ENCODE results near the gene CHRNA4.
"Not testable (repeated sequence)": the region's sequence is repeated elsewhere in the genome, so short reads cannot be mapped to it uniquely, and the experiment has no call there.

The CHRNA4 gene

GRCh38 chr20:63337786-63338420 is 23.2 kb downstream of the CHRNA4 start:
- Histone ChIP-seq H3K4me1 (no peaks in the 10 kb centered on the region), H3K36me3 (replicated peaks) (no peaks in the 10 kb centered on the region), H3K4me3 (no peak overlapping the region), H3K9me3 (no peaks in the 10 kb centered on the region), H3K27me3 (ENCODE audit: low read depth) (peaks cover 7% of the 10 kb centered on the region)
- DNase-seq (ENCODE audit: low spot score in 2 of 2), result no peak
- in situ Hi-C loops (cut with MboI; ENCODE audit: low sequenced_read_pairs), result no loop called here

GRCh38 chr20:63336232-63336752 is 24.9 kb downstream of the CHRNA4 start:
- no peak overlapping the region for H3K4me3 ChIP-seq
- H3K27me3 ChIP-seq (ENCODE audit: low read depth), result peaks cover 7% of the 10 kb centered on the region
- DNase-seq (ENCODE audit: low spot score in 2 of 2), result no peak
- H3K4me1 ChIP-seq, result no peaks in the 10 kb centered on the region
- H3K9me3 ChIP-seq, result peaks cover 5% of the 10 kb centered on the region; the same call in 1 of the 2 replicates
- in situ Hi-C loops (cut with MboI; ENCODE audit: low sequenced_read_pairs), result no loop called here
- H3K36me3 ChIP-seq (replicated peaks), result no peaks in the 10 kb centered on the region

- Histone ChIP-seq H3K36me3 (replicated peaks) (no peaks in the 10 kb centered on the region), H3K27me3 (ENCODE audit: low read depth) (peaks cover 7% of the 10 kb centered on the region), H3K4me1 (no peaks in the 10 kb centered on the region), H3K9me3 (peaks cover 5% of the 10 kb centered on the region; the same call in 1 of the 2 replicates), H3K4me3 (no peak overlapping the region)
- DNase-seq (ENCODE audit: low spot score in 2 of 2), result no peak
- in situ Hi-C loops (cut with MboI; ENCODE audit: low sequenced_read_pairs), result no loop called here
Observed at GRCh38 chr20:63335711-63336110, 25.4 kb downstream of the CHRNA4 start.

GRCh38 chr20:63335060-63335459 is 26.1 kb downstream of the CHRNA4 start:
- in situ Hi-C loops (cut with MboI; ENCODE audit: low sequenced_read_pairs); H3K4me1 ChIP-seq; H3K4me3 ChIP-seq; H3K27me3 ChIP-seq (ENCODE audit: low read depth); H3K36me3 ChIP-seq (replicated peaks); DNase-seq (ENCODE audit: low spot score in 2 of 2); H3K9me3 ChIP-seq: not testable (repeated sequence)

GRCh38 chr20:63334356-63334755 is 26.8 kb downstream of the CHRNA4 start:
- H3K27me3 ChIP-seq (ENCODE audit: low read depth), result peaks cover 7% of the 10 kb centered on the region
- no peaks in the 10 kb centered on the region for H3K4me1 ChIP-seq
- in situ Hi-C loops (cut with MboI; ENCODE audit: low sequenced_read_pairs), result no loop called here

GRCh38 chr20:63333241-63333836 is 27.8 kb downstream of the CHRNA4 start:
- in situ Hi-C loops (cut with MboI; ENCODE audit: low sequenced_read_pairs), result no loop called here
- H3K27me3 ChIP-seq (ENCODE audit: low read depth), result peaks cover 7% of the 10 kb centered on the region
- no peaks in the 10 kb centered on the region for H3K4me1 ChIP-seq
- H3K36me3 ChIP-seq (replicated peaks), result no peaks in the 10 kb centered on the region
- peaks cover 5% of the 10 kb centered on the region; the same call in 1 of the 2 replicates for H3K9me3 ChIP-seq
- no peak overlapping the region for H3K4me3 ChIP-seq
- no peak for DNase-seq (ENCODE audit: low spot score in 2 of 2)

More at GRCh38 chr20:63334356-63334755, 26.8 kb downstream of the CHRNA4 start:
- Histone ChIP-seq H3K4me3 (no peak overlapping the region), H3K36me3 (replicated peaks) (no peaks in the 10 kb centered on the region), H3K9me3 (peaks cover 5% of the 10 kb centered on the region; the same call in 1 of the 2 replicates)
- DNase-seq (ENCODE audit: low spot score in 2 of 2), result no peak

- H3K27me3 ChIP-seq (ENCODE audit: low read depth), result peaks cover 7% of the 10 kb centered on the region
- in situ Hi-C loops (cut with MboI; ENCODE audit: low sequenced_read_pairs), result no loop called here
- H3K9me3 ChIP-seq, result peaks cover 5% of the 10 kb centered on the region; the same call in 1 of the 2 replicates
- DNase-seq (ENCODE audit: low spot score in 2 of 2), result no peak
- no peaks in the 10 kb centered on the region for H3K4me1 ChIP-seq
- no peaks in the 10 kb centered on the region for H3K36me3 ChIP-seq (replicated peaks)
- no peak overlapping the region for H3K4me3 ChIP-seq
Observed at GRCh38 chr20:63332488-63333240, 28.5 kb downstream of the CHRNA4 start.

GRCh38 chr20:63331741-63332400 is 29.3 kb downstream of the CHRNA4 start:
- peaks cover 2% of the 10 kb centered on the region; the same call in 1 of the 2 replicates for H3K27me3 ChIP-seq (ENCODE audit: low read depth)
- in situ Hi-C loops (cut with MboI; ENCODE audit: low sequenced_read_pairs), result no loop called here
- H3K4me3 ChIP-seq, result no peak overlapping the region
- H3K4me1 ChIP-seq, result no peaks in the 10 kb centered on the region
- no peak for DNase-seq (ENCODE audit: low spot score in 2 of 2)
- H3K36me3 ChIP-seq (replicated peaks), result no peaks in the 10 kb centered on the region
- H3K9me3 ChIP-seq, result peaks cover 5% of the 10 kb centered on the region; the same call in 1 of the 2 replicates

GRCh38 chr20:63330940-63331339 is 30.2 kb downstream of the CHRNA4 start:
- Histone ChIP-seq H3K36me3 (replicated peaks) (no peaks in the 10 kb centered on the region), H3K4me1 (no peaks in the 10 kb centered on the region), H3K9me3 (peaks cover 5% of the 10 kb centered on the region; the same call in 1 of the 2 replicates), H3K27me3 (ENCODE audit: low read depth) (no peaks in the 10 kb centered on the region), H3K4me3 (no peak overlapping the region)
- DNase-seq (ENCODE audit: low spot score in 2 of 2), result no peak
- in situ Hi-C loops (cut with MboI; ENCODE audit: low sequenced_read_pairs), result no loop called here

- Histone ChIP-seq H3K4me3 (no peak overlapping the region), H3K27me3 (ENCODE audit: low read depth) (no peaks in the 10 kb centered on the region), H3K9me3 (peaks cover 5% of the 10 kb centered on the region; the same call in 1 of the 2 replicates), H3K4me1 (no peaks in the 10 kb centered on the region), H3K36me3 (replicated peaks) (no peaks in the 10 kb centered on the region)
- no peak for DNase-seq (ENCODE audit: low spot score in 2 of 2)
- in situ Hi-C loops (cut with MboI; ENCODE audit: low sequenced_read_pairs), result no loop called here
Observed at GRCh38 chr20:63330084-63330760, 30.9 kb downstream of the CHRNA4 start.

- Histone ChIP-seq H3K36me3 (replicated peaks) (no peaks in the 10 kb centered on the region), H3K4me1 (no peaks in the 10 kb centered on the region), H3K27me3 (ENCODE audit: low read depth) (peaks cover 3% of the 10 kb centered on the region), H3K4me3 (no peak overlapping the region), H3K9me3 (peaks cover 5% of the 10 kb centered on the region; the same call in 1 of the 2 replicates)
- in situ Hi-C loops (cut with MboI; ENCODE audit: low sequenced_read_pairs), result no loop called here
- no peak for DNase-seq (ENCODE audit: low spot score in 2 of 2)
Observed at GRCh38 chr20:63329331-63330083, 31.6 kb downstream of the CHRNA4 start.

- peaks cover 10% of the 10 kb centered on the region for H3K27me3 ChIP-seq (ENCODE audit: low read depth)
- no peak overlapping the region for H3K4me3 ChIP-seq
- H3K4me1 ChIP-seq, result no peaks in the 10 kb centered on the region
- no peak for DNase-seq (ENCODE audit: low spot score in 2 of 2)
- H3K36me3 ChIP-seq (replicated peaks), result no peaks in the 10 kb centered on the region
- peaks cover 5% of the 10 kb centered on the region; the same call in 1 of the 2 replicates for H3K9me3 ChIP-seq
- in situ Hi-C loops (cut with MboI; ENCODE audit: low sequenced_read_pairs), result no loop called here
Observed at GRCh38 chr20:63328718-63329275, 32.4 kb downstream of the CHRNA4 start.
